G401 (cell line): ENCODE measurements around the gene HOXD8. TPM values are rescaled to one million over a fixed set of nuclear protein-coding genes. Genes with fewer than 3 reads are reported as not detected.

Experiments used
- DNase-seq: peaks from one replicate; pipeline ENCODE4 v3.0.0-alpha.2; 2015; ENCODE audit warnings: low spot score
- in situ Hi-C: cut with HindIII; loops from 2 replicates; pipeline ENCODE4 v1.10.0; 2016; ENCODE audit warnings: low sequenced_read_pairs, mixed read lengths
- total RNA-seq: library from RNA; depleted of rRNA; stranded (reverse); fragments of >200 nt; shearing (Covaris generic); gene quantifications from 2 replicates; pipeline ENCODE4 v1.2.3, GENCODE V29; 2014; rRNA removed

HOXD8 gene
- total RNA-seq, 1 experiment from 2014 or later = 4.2 TPM

GRCh38 chr2:176178038-176178756 is 48.7 kb downstream of the HOXD8 start:
- DNase-seq = no peak
- in situ Hi-C loops = no loop called here

- no peak for DNase-seq
- in situ Hi-C loops = no loop called here
Measured at GRCh38 chr2:176178757-176179295, 49.3 kb downstream of the HOXD8 start.

DNA sequence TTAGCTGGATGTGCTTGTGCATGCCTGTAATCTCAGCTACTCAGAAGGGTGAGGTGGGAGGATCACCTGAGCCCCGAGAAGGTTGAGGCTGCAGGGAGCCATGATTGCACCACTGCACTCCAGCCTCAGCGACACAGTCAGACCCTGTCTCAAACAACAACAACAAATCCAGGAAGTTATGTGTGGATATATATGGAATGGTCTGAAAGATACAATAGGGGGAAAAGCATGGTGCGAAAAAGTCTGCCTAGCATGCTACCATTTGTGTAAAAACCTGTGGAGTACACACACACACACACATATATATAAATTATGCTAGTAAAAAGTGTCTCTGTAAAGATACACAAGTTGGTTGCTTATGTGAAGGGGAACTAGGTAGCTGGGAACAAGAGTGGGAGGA is 52.0 kb downstream of the HOXD8 start:
- in situ Hi-C loops = no loop called here
- DNase-seq = no peak

Other genes starting within 250 kb of the HOXD8 start
- 7.4 and 9.4 TPM in 2 replicates for gene LNPK, start 127.4 kb upstream of the HOXD8 start, total RNA-seq
- not detected in 2 replicates for gene EVX2, start 45.7 kb upstream of the HOXD8 start, total RNA-seq
- gene HOXD13, start 37.0 kb upstream of the HOXD8 start, total RNA-seq = 0.43 TPM in 1 of 2 replicates, not detected in the other
- not detected in 2 replicates for gene HOXD12, start 29.9 kb upstream of the HOXD8 start, total RNA-seq
- not detected in 2 replicates for gene HOXD11, start 22.4 kb upstream of the HOXD8 start, total RNA-seq
- not detected in 2 replicates for gene HOXD10, start 12.9 kb upstream of the HOXD8 start, total RNA-seq
- gene HOXD9, start 7.0 kb upstream of the HOXD8 start, total RNA-seq = 6.6 and 10.6 TPM in 2 replicates
- gene HOXD4, start 21.8 kb downstream of the HOXD8 start, total RNA-seq = 1.7 TPM in 1 of 2 replicates, not detected in the other
- gene HOXD3, start 27.6 kb downstream of the HOXD8 start, total RNA-seq = 1.8 and 6.5 TPM in 2 replicates
- gene HOXD1, start 59.0 kb downstream of the HOXD8 start, total RNA-seq = 0.68 and 1.3 TPM in 2 replicates
- gene MTX2, start 139.7 kb downstream of the HOXD8 start, total RNA-seq = 48.7 and 57.6 TPM in 2 replicates